Middle frontal gyrus (tissue), 1 donor: Measurements from ENCODE around the gene FAP.

Experiments
- DNase-seq: peaks from one replicate; pipeline ENCODE4 v3.0.0-alpha.2; 2015; ENCODE audit warnings: low spot score; ENCODE audit errors: extremely low spot score

Gene FAP

DNA sequence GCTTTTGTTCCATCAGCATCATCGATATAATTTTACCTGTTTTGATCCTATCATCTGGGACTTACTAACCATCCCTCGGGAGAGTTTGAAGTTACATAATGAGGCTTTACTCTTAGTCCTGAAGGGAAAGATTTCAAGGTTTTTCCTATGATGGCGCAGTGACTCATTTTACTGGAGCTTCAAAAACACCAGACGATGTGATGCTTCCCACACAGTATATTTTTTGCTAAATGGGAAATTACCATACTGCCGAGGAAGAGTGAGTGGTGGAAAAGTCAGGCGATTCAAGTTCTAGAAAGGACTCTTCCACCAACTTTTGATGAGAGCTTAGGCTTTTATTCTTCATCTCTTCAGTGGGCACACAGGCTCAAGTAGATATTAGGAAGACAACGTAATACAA, 46.6 kb downstream of the FAP start:
- DNase-seq: peak; percentile 26

DNA sequence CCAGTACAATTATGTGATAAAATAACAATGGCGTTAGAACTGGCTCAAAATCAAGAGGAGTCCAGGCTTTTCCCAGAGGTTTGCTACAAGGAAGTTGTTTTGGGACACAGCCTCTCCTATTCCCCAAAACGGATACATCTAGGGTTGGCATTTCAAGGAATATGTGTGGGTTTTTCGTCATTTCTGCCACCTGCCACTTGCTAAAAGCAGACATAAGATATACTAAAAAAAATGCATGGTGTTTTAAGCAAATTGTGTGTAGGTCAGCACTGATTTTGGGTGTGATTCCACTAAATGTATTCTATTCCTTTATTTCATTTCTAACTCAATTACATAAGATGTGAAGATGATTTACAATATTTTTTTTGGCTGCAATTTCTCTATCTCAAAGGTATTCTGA, 54.8 kb downstream of the FAP start:
- peak; percentile 36 for DNase-seq

DNA sequence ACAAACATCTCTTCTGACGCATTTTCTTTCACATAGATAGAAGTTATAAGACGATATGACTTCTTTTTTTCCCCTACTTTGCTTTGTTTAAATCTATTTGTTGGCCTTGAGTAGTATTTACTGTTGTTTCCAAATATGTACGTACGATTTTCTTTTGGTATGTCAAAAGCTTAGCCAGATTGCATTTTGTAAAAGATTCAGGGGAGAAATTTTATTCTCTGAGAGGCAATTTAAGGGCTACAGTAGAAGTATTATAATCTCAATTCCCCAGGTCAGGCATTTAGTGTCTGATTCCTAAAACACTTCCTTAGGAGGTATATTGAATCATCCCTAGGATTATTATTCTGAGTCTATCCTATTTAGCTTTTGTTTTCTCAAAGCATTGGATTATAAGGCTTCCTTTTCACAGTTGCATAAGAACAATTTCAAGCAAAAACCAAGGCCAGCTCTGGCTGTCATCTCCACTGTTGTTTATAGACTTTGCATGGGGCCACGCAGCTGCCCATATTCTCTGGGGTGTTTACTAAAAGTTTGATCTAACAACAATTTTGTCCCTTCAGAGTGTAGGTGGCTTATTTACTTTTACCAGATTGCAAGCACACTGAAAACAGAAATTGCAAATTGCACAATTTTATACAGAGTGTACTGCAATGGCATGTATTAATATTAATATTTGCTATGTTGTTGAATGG, 57.6 kb downstream of the FAP start:
- DNase-seq: no peak

DNA sequence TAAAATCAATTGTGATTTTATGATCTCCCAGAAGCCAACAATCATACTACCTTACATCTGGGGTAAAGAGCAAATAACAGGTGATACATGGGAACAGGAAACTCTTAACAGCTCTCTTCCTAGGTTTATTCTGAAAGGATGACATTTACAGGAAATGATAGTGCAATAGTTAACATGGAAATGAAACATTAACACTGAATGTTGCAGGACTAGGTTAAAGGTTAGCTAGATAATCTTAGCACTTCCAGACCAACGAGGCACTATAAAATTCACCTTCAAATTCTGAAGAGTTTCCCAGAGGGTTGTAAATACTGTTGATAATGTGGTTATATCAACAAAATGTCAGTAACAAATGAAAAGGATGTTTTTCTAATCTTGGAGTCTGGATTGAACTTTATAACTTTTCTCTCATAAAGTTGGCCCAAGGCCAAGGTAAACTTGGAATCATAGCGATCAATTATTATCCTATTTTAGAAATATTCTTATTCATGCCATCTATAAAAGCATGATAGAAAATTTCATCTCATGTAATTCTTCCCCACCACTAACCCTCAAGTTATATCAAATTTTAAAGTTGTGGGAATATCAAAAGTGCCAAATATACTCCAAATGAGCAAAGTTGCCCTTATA, 58.3 kb downstream of the FAP start:
- no peak for DNase-seq

DNA sequence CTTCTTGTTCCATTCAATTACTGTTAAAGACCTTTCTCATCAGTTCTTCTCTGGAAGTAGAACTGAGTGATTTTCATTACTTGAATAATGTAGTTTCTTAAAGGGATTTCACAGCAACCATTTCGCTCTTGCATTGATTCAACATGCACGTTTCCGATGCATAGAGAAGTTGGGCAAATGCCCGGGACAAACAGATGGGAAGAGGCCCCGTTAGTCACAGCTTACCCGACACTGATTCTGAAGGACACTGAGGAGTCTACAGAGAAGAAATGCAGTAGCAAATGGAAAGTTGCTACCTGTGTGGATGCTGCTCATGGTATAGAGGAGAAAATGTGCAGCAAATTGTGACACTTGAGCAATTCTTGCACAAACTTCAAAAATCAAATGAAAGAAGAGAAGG, 58.9 kb downstream of the FAP start:
- DNase-seq: no peak

DNA sequence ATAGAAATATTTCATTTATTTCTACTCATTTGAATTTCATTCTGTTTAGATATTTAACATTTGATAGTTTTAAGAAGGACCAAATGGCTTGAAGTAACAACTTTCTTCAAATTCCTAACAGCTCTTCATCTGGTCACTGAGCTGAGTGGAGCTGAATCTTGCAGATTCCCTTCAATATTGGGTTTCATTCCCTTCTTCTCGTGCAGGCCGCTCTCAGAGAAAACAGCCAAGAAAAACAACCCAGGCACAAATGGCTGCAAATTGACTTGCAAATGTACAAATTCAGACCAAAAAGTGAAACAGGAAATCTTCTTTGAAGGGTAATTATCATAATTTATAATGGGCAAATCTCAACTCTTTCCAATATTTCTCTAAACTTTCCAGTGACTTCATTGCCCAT, 60.9 kb downstream of the FAP start:
- DNase-seq: no peak

DNA sequence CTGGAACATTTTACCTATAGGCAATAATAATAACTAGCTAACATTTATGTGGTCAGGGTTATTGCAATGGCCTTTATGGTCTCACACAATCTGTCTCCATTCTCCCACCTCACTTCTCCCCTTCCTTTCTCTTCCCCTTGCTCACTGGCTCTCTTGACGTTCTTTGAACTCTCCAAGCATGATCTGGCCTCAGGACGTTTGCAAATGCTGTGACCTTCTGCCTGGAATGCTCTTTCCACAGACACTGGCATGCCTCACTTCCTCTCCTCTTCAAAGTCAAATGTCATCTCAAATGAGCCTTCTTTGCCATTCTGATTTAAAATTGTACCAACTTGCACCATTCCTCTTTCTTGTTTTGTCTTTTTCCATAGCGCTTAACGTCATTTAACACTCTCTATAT, 65.9 kb downstream of the FAP start:
- DNase-seq: no peak

DNA sequence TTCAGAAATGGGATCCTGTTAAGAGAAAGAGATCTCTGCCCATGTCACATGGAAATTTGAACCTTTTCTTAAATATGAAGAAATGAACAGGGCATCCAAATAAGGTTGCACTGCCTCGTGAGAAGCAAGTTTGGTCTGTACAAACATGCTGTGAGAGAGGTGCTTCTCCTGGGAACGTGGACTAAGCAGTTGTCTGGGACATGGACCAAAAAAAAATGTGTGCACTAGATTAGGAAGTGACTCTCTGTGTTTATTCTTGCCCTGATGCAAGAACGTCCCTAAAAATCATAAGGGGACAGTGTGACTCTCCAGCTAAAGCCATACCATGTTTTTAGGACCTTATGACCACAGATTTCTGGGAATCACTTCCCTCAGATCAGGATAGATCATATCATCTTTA, 67.5 kb downstream of the FAP start:
- DNase-seq: no peak

DNA sequence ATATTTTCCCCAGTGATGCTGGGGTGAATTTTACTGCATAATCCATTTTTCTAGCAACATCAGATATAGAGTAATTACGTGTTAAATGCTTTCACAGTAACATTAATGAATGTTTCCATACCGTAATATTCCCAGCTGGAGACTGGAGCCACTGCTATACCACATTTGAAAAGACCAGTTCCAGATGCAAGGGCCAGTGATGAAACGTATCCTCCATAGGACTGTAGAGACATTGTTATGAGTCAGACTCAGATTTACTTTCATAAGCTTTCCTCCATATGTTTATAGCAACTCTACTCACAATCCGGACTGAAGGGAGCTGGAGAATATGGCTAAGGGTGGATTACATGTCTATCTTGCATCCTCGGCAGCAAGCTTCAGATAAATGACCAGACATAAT, 68.5 kb downstream of the FAP start:
- no peak for DNase-seq

DNA sequence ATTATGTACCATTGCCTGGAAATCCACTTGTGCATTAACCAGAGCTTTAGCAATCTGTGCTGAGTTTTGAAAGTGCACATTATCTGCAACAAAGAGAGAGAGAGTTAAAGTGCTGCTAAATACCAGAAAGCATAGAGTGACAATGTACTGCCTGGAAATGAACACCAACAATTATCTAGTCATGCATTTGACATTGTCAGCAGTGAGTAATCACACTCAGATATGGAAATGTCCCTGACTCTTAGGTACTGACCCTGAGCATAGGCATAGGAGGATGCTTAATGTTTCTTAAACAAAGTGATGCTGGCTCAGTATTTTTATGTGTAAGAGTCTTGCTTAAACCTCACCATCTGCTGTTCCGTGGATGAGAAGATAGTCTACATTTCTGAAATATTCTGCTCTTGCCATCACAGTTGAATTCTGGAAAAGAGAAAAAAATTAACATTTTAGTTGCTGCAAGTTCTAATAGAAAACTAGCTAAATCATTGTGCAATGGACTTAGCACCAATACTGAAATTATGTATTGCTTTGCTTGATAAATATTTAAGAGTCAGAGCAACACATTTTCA, 70.4 kb downstream of the FAP start:
- DNase-seq: no peak

DNA sequence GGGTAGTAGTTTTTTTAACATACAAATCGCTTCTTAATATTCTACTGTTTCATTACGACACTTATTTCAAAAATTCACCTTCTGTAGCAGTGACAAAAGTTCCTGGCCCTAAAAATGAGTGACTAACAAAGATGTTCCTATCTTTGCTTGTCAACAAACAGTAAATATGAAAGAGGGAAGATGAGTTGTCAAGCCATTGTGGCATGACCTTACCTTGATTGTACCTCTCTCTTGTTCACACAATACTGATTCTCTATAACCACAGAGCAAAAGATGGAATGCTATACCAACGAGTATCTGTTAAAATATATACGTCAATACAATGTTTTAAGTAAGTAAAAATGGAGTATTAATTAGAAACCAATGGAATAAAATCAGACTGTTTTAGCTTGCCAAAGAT, 76.5 kb downstream of the FAP start:
- no peak for DNase-seq

DNA sequence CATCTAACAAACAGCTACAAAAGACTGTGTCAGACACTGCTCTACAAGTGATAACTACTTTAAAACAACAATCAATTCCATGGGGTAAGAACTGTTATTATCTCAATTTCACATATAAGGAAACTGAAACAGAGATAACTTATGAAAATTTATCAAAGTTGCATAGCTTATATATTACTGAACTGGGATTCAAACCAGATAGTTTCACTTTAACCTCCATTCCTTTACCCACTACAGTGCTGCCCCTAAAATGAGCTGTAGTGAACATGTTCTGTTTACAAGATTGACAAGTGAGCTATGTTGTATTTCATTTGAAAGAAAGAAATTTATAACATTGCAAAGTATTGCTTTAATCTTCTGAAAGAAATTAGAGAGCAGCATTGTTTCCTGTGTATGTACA, 77.1 kb downstream of the FAP start:
- no peak for DNase-seq

DNA sequence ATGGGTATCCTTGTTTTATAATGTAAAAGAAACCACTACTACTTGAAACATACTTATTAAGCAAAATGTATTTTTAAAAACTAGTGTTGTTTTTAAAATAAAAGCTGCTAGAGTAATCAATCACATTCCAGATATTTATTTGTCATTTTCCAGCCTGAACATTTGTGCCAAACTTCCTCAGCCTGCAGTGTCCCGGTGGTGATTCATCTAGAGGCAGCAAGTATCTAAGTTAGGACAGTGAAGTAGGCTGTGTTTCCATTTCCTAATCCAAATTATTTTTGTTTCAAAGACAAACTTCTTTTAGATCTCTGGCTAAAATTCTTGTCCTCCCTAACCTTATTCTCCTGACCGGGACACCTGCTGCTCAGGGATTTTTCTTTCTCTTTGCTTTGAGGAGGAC, 78.4 kb downstream of the FAP start:
- no peak for DNase-seq

DNA sequence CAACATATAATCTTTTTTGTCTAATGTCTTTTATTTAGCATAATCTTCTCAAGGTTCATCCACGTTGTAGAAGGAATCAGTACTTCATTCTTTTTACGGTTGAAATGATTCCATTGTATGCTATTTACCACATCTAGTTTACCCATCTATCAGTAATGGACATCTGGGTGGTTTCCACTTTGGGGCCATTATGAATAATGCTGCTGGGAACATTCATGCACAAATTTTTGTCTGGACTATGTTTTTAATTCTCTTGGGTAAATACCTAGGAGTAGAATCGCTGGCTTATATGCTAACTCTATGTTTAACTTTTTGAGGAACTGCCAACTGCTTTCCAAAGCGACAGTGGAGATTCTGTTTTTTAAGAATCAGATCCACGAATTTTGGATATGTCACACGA, 83.8 kb downstream of the FAP start:
- no peak for DNase-seq

DNA sequence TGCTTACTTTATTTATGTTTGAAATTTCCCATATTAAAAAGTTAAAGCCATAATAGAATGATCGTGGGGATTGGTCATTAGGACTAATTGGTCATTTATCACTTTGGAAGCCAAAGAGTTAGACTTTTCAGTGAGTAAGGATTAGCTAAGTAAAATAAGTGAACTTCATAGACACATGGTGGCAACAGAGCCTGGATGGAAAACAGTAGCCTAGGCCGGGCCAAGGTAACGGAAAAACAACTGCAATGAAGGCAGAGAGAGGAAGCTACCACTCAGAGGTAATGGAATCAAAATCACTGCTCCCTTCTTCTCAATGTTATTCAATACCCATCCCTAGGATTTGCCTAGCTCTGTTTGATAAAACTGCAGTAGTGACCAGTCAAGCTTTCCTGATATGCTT, 87.1 kb downstream of the FAP start:
- DNase-seq: no peak

DNA sequence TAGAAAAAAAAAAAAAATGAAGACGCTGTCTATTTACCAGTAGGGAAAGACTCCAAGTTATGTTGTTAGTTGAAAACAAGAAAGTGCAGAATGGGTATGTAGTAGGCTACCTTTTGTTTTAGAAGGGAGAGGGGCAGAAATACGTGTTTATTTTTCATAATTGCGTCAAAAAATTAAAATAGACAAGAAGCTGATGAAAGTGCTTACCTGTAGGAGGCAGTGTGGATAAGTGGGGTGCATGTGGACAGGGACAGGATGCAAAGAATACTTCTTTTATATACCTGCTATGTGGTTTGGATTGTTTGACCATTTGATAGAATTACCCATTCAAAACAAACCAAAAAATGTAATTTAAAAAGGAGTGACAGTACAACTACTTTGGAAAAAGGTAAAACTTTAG, 88.2 kb downstream of the FAP start:
- DNase-seq: no peak

DNA sequence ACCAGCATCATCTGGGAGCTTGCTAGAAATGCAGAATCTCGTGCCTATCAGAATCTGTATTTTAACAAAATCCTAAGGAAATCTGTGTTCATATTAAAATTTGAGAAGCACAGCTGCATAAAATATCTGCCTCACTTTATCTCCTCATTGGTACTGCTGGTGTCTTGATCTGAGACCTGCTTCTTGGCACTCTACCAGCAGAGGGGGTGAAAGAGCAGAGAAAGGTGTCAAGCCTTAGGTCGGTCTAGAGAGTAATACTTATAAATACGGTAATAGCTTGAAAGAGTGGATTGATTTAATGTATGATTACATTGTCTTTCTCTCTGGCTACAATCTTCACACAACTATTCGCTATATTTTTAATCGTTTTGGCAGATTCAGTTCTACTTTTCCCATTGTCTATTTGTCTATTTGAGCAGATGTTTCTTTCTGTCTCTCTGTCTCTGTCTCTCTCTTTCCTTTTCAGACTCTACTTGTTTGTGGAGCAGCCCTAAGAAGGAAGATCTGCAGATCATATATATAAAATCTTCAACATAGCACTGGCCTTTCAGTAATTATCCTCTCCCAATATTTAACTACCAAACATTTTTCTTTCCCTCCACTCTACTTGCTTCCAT, 89.5 kb downstream of the FAP start:
- DNase-seq: no peak

DNA sequence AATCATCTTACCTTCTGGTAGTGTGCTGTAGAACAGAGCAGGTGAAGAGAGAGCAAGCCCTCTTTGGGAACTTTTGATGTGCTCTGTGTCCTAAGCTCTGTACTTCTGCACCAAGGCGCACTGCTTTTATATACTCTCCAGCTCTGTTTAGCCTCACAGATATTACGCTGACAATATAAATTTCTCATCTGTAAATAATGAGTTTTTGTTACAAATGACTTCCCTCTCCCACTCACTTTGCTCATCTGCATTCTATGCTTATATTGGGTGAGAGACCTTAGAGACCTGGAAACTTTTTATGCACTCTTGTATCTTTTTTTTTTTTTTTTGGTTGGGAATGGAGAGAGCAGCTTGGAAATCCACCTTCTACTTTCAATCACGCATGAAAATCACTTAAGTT, 91.1 kb downstream of the FAP start, which contains the start of gene GCG:
Gene GCG, minus strand, starts transcription at position 101 of the 400 bp plus-strand sequence. CDS start 3,069 bp downstream, outside the sequence.
- no peak for DNase-seq

DNA sequence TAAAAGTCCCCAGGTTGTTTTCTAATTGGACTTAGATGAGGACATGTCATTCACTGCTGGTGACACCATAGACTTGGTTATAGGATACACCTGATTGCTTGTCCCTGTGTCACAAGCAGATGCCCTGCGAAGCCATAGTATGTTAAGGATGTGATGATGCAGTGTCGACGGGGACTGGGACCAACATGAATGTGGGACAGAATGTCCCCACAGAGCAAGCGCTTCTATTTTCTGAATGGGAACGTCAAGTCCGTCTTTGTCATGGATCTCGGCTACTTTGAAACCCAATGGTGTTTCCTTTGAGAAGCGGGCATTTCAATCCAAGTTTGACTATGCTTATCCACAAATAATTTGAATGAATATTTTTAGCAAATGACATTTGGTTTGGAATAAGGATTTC, 93.3 kb downstream of the FAP start:
- DNase-seq: no peak

DNA sequence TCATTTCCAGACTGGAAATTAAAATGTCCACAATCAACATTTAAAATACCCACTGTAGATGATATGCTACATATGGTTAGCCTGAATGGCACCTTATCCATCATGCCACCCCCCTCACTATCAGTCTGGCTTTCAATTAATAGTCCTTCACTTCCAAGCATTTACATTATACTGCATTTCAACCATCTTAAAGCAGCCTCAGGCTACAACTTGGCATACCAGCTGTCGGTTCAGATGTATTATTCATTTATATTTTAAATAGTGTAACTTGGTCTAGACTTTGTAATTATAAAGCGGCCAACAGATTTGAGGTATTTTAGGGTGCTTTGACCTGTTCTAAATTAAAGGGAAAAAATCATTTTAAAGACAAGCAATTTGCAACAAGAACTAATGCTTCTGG, 93.8 kb downstream of the FAP start:
- DNase-seq: no peak

DNA sequence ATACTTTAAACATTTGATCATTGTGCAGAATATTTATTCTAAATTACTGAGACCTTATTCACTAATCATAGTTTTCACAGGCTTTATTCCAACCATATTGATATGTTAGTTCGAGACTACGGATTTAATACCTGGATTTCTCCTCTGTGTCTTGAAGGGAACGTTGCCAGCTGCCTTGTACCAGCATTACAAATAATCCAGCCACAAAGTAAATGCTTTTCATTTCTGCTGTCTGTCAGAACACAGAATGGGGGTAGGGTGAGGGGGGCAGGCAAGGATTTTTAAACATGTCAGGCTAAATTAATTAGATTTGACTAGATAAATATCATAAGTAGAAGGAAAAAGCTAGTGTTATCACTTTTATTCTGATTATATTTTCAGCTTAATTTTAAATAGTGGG, 94.3 kb downstream of the FAP start:
- no peak for DNase-seq

DNA sequence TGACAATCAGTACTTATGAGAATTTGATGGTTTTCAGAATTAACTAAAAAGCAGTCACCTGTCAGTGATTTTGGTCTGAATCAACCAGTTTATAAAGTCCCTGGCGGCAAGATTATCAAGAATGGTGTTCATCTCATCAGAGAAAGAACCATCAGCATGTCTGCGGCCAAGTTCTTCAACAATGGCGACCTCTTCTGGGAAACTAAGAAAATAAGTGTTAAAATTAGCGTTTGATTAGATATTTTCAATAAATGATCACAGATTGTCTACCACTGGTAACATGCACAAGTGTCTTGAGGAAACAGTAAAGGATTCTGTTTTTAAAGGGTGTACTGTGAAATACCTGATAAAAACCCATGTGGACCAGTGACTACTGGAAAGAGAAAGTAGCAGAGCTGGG, 99.3 kb downstream of the FAP start:
- no peak for DNase-seq

DNA sequence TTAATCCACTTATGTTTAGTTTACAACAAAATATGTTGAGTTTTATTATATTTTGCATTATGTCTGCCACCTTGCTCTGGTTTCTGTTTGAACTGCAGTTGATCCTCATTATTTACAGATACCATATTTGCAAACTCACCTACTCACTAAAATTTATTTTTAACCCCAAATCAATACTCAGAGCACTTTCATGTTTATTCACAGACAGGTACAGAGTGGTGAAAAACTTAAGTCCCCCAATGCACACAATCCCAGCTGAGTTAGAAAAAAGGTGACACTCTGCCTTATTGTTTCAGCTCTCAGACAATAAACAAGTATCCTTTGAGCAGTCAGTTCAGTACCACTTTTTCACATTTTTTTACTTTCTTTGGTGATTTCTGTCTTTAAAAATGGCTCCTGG, 104.9 kb downstream of the FAP start:
- DNase-seq: no peak
